ENCODE measurements around the gene POU2AF2.
"Not testable (repeated sequence)": the region's sequence is repeated elsewhere in the genome, so short reads cannot be mapped to it uniquely, and the experiment has no call there.

The POU2AF2 gene

GRCh38 chr11:111245425-111245824 is at the start of gene POU2AF2:
Gene POU2AF2 (plus strand): TSS chr11:111245725. CDS start chr11:111245854, 129 bp downstream.
- no peak for FAIRE-seq

GRCh38 chr11:111200010-111200534 is 45.5 kb upstream of the POU2AF2 start:
- no peak for FAIRE-seq

GRCh38 chr11:111204211-111204610 is 41.3 kb upstream of the POU2AF2 start:
- no peak for FAIRE-seq

DNA sequence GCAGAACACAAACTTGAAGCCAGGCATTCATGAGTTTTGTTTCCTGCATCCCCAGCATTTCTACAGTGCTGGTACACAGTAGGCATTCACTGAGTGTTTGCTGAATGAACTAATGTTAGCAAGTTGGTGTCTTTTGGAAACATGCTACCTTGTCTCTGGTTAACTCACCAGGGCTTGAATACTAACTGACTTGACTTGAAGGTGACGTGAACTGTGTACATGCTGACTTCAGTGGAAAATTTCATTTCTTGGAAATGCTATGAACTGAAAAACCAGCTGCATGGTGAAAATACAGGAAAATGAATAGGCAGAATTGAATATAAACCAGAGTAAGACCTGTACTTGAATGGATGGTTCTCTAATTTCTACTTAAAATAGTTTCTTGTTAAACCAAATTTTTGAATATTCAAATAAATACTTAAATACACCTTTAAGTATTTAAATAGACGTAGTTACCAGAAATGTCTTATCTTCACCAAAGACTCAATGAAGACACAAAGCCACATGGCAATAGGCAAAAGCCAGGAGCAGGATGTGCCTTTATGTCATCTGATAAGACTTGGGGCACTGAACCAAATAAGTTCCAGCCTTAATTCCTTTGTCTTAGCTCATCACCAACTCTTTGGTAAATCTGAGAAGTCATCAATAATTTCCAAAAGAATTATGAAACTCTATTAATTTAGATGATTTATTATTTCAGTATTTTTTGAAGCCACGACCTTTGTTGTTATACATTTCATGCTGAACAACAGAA is 39.7 kb upstream of the POU2AF2 start:
- FAIRE-seq, result no peak

DNA sequence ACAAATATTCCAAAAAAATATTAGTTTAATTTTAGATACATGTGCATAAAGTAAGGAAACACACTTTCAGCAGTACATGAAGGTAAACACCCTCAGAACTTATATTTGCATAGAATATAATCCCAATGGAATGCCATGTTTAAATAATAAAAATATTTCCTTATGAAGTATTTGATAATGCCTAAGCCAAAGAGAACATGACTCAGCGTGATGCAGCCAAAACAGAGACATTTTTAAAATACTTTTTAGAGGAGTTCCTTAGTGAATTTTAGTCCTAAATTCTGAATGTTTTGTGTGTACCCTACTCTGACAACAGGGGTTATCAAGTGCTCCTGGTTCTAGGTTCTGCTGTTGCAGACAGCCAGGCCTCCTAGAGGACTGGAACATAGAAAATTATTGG is 39.1 kb upstream of the POU2AF2 start:
- no peak for FAIRE-seq

DNA sequence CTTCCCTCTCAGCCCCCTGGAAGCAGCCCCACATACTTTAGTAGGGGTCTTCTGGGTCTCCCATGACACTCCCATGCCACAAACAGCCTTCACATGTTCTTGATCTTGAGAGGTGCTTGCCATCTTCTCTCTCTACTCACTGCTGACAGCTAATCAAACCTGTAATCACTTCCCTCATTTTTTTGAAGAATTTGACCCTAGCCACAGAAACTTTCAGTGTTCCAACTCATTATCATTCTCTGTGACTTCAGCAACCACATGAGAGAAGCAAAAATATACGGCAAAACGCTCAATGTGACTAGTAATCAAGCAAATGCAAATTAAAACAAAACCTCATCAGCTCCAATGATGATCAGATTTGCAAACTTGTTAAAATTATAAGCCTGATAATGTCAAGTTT is 38.3 kb upstream of the POU2AF2 start:
- FAIRE-seq, result no peak

- no peak for FAIRE-seq
Measured at GRCh38 chr11:111209543-111210355, 35.8 kb upstream of the POU2AF2 start.

GRCh38 chr11:111213256-111213655 is 32.3 kb upstream of the POU2AF2 start:
- FAIRE-seq, result no peak

DNA sequence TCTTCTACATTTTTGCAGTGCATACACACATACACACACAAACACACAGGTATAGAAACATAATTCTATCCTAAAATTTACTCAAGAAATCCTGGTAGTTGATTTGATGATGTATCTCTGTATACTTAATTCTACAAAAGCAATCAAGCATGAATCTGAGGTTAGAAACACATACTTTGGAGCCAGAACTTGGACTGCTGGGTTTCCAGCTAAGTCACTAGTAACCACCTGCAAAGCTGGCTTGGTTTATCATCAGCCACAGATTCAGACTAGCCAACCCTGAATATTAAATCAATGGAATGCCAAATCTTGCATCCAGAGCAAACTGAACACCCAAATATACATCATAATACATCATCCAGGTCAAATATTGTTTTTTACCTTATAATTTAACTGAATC is 24.8 kb upstream of the POU2AF2 start:
- FAIRE-seq, result no peak

GRCh38 chr11:111221208-111221607 is 24.3 kb upstream of the POU2AF2 start:
- no peak for FAIRE-seq

GRCh38 chr11:111221936-111222335 is 23.6 kb upstream of the POU2AF2 start:
- FAIRE-seq, result not testable (repeated sequence)

DNA sequence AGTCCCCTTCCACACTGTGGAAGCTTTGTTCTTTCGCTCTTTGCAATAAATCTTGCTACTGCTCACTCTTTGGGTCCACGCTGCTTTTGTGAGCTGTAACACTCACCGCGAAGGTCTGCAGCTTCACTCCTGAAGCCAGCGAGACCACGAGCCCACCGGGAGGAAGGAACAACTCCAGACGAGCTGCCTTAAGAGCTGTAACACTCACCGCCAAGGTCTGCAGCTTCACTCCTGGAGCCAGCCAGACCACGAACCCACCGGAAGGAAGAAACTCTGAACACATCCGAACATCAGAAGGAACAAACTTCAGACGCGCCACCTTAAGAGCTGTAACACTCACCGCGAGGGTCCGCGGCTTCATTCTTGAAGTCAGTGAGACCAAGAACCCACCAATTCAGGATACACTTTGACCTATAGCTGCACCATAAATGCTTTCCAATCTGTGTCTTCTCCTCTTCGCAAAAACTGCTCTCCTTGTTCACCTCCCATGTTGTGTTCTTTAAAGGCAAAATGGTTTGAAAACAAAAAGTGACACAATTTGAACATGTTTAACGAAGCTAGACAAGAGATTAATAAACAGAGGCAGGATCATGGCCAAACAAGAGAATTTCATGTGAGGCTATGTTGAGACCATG is 22.6 kb upstream of the POU2AF2 start:
- not testable (repeated sequence) for FAIRE-seq

DNA sequence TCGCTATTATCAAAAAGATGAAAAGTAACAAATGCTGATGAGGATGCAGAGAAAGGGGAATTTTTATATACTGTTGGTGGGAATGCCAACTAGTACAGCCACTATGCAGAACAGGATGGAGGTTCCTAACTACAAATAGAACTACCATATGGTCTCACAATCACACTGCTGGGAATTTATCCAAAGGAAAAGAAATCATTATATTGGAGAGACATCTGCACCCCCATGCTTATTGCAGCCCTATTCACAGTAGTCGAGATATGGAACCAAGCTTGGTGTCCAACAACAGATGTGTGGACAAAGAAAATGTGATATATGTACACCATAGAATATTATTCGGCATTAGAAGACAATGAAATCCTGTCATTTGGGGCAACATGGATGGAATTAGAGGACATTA is 19.6 kb upstream of the POU2AF2 start:
- no peak for FAIRE-seq

- FAIRE-seq, result no peak
Measured at GRCh38 chr11:111229604-111230003, 15.9 kb upstream of the POU2AF2 start.

DNA sequence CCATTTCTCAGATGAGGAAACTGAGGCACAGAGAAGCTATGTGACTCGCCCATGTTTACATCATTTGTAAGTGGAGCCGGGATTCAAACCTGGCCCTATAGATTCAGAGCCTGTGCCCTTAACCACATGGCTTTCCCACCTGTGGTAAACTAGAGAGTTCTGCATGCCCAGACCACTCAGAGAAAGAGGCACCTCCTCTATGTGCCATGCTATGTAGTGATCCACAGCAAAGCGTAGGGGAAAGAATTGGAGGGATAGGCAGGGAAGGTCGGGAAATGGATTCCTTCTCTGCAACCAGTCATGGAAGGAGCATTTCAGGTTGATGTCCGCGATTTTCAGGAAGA is 15.4 kb upstream of the POU2AF2 start:
- no peak for FAIRE-seq

- FAIRE-seq, result no peak
Measured at GRCh38 chr11:111231836-111232235, 13.7 kb upstream of the POU2AF2 start.

DNA sequence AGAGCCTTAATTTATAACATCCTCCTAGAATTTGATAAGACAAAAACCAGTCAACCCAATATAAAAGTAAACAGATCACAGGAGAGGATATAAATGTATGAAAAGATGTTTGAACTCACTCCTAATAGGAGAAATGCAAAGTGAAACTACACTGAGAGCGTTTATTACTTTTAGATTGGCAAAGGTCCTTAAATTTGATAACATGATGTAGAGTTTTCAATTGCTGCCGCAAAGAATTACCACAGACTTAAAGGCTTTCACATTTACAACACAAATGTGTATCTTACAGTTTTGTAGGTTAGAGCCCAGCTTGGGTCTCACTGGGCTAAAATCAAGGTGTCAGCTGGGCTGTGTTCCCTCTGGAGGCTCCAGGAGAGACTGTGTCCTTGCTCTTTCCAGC is 9.1 kb upstream of the POU2AF2 start:
- FAIRE-seq, result no peak

DNA sequence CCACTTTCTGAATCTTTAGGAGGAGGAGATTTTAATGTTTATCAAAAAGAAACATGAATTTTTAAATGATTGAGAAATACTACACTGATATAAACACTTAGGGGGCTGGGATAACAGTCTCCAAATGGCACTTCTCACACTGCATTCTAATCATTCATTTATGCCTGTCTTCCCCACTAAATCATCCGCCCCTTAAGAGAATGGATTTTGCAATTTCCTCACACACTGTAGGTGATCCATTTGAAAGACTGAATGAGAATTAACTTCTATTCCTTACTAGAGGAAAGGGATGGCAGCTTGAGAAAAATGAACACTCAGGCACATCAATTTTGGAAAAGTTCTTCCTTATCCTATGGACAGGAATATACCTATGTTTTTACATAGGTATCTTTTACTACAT is 7.6 kb upstream of the POU2AF2 start:
- FAIRE-seq, result no peak

- FAIRE-seq, result no peak
Measured at GRCh38 chr11:111246956-111247355, 1.4 kb downstream of the POU2AF2 start.

DNA sequence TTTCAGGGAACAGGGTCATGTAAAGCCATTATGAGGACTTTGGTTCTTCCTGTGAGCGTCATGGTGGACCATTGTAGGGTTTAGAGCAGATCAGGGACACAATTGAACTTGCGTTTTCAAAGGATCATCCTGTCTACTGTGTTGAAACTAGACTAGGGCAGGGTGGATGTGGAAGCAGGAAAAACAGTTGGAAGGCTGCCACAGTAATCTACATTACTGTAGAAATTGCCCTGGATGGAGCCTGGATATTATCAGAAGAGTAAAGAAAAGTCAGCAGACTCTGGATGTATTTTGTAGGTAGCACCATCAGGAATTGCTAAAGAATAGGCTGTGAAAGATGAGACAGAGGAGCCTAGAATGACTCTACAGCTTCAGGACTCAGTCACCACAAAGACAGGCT is 5.4 kb downstream of the POU2AF2 start:
- FAIRE-seq, result no peak

- FAIRE-seq, result no peak
Measured at GRCh38 chr11:111253131-111253530, 7.6 kb downstream of the POU2AF2 start.

DNA sequence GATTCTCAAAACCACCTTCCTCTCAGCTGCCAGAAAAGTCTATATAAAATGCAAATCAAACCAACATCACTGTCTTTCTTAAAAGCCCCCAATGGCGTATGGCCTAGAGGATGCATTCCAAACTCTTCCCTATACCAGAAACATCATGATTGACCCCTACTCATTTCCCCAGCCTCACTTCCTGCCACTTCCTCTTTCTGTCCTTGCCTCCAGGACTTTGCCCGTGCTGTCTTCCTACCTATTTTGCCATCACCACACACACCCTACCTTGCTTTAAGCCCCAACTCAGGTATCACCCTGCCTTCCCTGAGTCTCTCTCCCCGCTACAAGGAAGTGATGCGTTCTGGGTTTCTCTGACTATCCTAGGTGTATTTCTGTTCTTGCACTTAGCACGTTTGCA is 8.1 kb downstream of the POU2AF2 start:
- no peak for FAIRE-seq

- no peak for FAIRE-seq
Measured at GRCh38 chr11:111258046-111258445, 12.5 kb downstream of the POU2AF2 start.

- no peak for FAIRE-seq
Measured at GRCh38 chr11:111259896-111260295, 14.4 kb downstream of the POU2AF2 start.

All from TTC549 (cell line).